Panc1 (cell line): ENCODE measurements around the gene CAVIN3. TPM values are rescaled to one million over a fixed set of nuclear protein-coding genes. Genes with fewer than 3 reads are reported as not detected.

Experiments used
- ATAC-seq: fragments of 200-7000 bp; cut with Tn5 transposase; 2 replicates; pipeline ENCODE4 v1.9.1; 2020; ENCODE audit warnings: mild to moderate bottlenecking, moderate library complexity
- BruUV-seq: library from RNA; stranded (reverse); fragments of 400-500 nt; replicated peaks from 2 replicates; lab custom pipeline; 2021; lab: Mats Ljungman, UMichigan
- CTCF ChIA-PET: fragments of 300-600 bp; sonication (Branson Sonifier 250); formaldehyde crosslinking; loops from one replicate; lab custom pipeline; 2022; ENCODE audit warnings: antibody characterized with exemption; lab: Charles Lee
- POLR2A ChIA-PET: fragments of 300-600 bp; sonication (Branson Sonifier 250); formaldehyde crosslinking; loops from one replicate; lab custom pipeline; 2022; ENCODE audit warnings: antibody characterized with exemption; lab: Charles Lee
- DNase-seq: peaks from one replicate; pipeline ENCODE4 v3.0.0-alpha.2; 2010; ENCODE audit warnings: low read depth, low spot score
- H3K27ac ChIP-seq: 2 replicates; pipeline ENCODE4 v1.5.1; 2011; ENCODE audit warnings: mild to moderate bottlenecking, low read length, inconsistent platforms
- H3K27me3 ChIP-seq: fragments of 200-500 bp; sonication (Bioruptor generic); 2 replicates; pipeline ENCODE4 v1.6.0; 2014; ENCODE audit warnings: low read length, inconsistent platforms; ENCODE audit not compliant: control insufficient read depth, insufficient read depth
- H3K36me3 ChIP-seq: fragments of 200-500 bp; sonication (Bioruptor generic); 2 replicates; pipeline ENCODE4 v1.5.1; 2014; ENCODE audit warnings: inconsistent platforms, mild to moderate bottlenecking, low read length, moderate library complexity; ENCODE audit not compliant: control insufficient read depth, insufficient read depth
- H3K4me1 ChIP-seq: 2 replicates; pipeline ENCODE4 v1.5.1; 2011; ENCODE audit warnings: inconsistent platforms, mild to moderate bottlenecking, low read length, moderate library complexity; ENCODE audit not compliant: control insufficient read depth, insufficient read depth
- H3K4me3 ChIP-seq, 2 experiments: 2 replicates each; pipeline ENCODE4 v1.5.1; 2011 to 2012; ENCODE audit warnings: low read depth in 2 of 2, low read length in 2 of 2, mild to moderate bottlenecking in 2 of 2, inconsistent platforms in 1 of 2, moderate library complexity in 1 of 2
- H3K9me3 ChIP-seq: fragments of 200-500 bp; sonication (Bioruptor generic); 2 replicates; pipeline ENCODE4 v1.5.1; 2014; ENCODE audit warnings: low read depth, mild to moderate bottlenecking, inconsistent platforms, low read length, moderate library complexity; ENCODE audit not compliant: control insufficient read depth, insufficient read depth
- POLR2AphosphoS5 ChIP-seq: IDR thresholded peaks from 2 replicates; pipeline ENCODE4 v1.6.1; 2012; ENCODE audit warnings: mild to moderate bottlenecking, low read depth, low read length, moderate library complexity
- SIN3A ChIP-seq: IDR thresholded peaks from 2 replicates; pipeline ENCODE4 v1.6.1; 2012; ENCODE audit warnings: low read depth, mild to moderate bottlenecking, low read length, moderate library complexity, borderline replicate concordance; ENCODE audit not compliant: insufficient read depth
- TCF7L2 ChIP-seq: IDR thresholded peaks from 2 replicates; pipeline ENCODE4 v1.6.1; 2011; ENCODE audit warnings: mild to moderate bottlenecking, low read depth, low read length, inconsistent platforms
- in situ Hi-C: cut with HindIII; loops from 2 replicates; pipeline ENCODE4 v1.10.0; 2016; ENCODE audit warnings: low sequenced_read_pairs, low pct_unique_long_range_greater_than_20kb
- intact Hi-C: fragments of 100-400 bp; cut with micrococcal nuclease; formaldehyde crosslinking; loops from one replicate; pipeline ENCODE4 v1.10.0; 2022; ENCODE audit not compliant: unreplicated experiment
- total RNA-seq: library from RNA; stranded (reverse); gene quantifications from one replicate; pipeline ENCODE4 v1.2.1, GENCODE V29; 2021; ENCODE audit not compliant: unreplicated experiment
- TF ChIP-seq, protein P1 (sequence below): fragments of 450-650 bp; IDR thresholded peaks from 2 replicates; pipeline ENCODE4 v1.5.1; 2017; ENCODE audit warnings: mild to moderate bottlenecking
- TF ChIP-seq, protein P2 (sequence below), 2 experiments: IDR thresholded peaks; 2 replicates each; pipeline ENCODE4 v1.6.1; 2011 to 2012; ENCODE audit warnings: low read depth in 2 of 2, control low read depth in 1 of 2, low read length in 1 of 2, mild to moderate bottlenecking in 1 of 2, moderate library complexity in 1 of 2; ENCODE audit not compliant: insufficient read depth in 1 of 2

Gene CAVIN3
- total RNA-seq, 1 experiment from 2014 or later, result 31.1 TPM

DNA sequence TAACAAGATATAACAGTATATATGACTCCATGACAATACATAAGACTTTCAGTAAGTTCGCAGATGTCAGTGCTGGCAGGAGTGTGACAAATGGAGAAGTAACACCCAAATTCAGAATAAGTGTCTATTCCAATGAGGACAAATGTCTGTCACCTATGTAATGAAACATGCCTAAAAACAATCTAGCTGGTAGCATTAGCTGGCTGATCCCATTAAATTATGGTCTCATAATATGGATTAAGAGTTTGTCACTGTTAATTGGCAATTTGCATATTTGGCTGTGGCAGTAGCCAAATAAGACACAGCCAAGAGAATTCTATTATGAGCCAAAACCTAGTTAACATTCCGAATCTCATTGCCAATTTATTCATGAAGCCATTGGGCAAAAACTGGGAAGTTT, 30.2 kb upstream of the CAVIN3 start:
- ATAC-seq (no peak), DNase-seq (no peak)
- no peak overlapping the region for H3K27ac ChIP-seq
- H3K4me1 ChIP-seq, result no peaks in the 10 kb centered on the region
- no peaks in the 10 kb centered on the region for H3K36me3 ChIP-seq
- no peaks in the 10 kb centered on the region for H3K9me3 ChIP-seq
- in situ Hi-C loops (no loop called here), intact Hi-C loops (loop anchor here (5.0 kb wide), 1 partner anchor 53 kb away; no protein-coding TSS in a partner anchor)
- TF ChIP-seq, protein P1, sequence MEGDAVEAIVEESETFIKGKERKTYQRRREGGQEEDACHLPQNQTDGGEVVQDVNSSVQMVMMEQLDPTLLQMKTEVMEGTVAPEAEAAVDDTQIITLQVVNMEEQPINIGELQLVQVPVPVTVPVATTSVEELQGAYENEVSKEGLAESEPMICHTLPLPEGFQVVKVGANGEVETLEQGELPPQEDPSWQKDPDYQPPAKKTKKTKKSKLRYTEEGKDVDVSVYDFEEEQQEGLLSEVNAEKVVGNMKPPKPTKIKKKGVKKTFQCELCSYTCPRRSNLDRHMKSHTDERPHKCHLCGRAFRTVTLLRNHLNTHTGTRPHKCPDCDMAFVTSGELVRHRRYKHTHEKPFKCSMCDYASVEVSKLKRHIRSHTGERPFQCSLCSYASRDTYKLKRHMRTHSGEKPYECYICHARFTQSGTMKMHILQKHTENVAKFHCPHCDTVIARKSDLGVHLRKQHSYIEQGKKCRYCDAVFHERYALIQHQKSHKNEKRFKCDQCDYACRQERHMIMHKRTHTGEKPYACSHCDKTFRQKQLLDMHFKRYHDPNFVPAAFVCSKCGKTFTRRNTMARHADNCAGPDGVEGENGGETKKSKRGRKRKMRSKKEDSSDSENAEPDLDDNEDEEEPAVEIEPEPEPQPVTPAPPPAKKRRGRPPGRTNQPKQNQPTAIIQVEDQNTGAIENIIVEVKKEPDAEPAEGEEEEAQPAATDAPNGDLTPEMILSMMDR, result no peak
- no peak for TF ChIP-seq SIN3A
- ChIA-PET CTCF (interaction anchor here (1.6 to 4.5 kb wide), 2 partner anchors 13 to 99 kb away, joined by 6 to 31 read pairs; no protein-coding TSS in a partner anchor), POLR2A (no interaction called here)
- H3K4me3 ChIP-seq, result no peak overlapping the region
- H3K27me3 ChIP-seq, result no peaks in the 10 kb centered on the region
- no TSS peak for BruUV-seq

DNA sequence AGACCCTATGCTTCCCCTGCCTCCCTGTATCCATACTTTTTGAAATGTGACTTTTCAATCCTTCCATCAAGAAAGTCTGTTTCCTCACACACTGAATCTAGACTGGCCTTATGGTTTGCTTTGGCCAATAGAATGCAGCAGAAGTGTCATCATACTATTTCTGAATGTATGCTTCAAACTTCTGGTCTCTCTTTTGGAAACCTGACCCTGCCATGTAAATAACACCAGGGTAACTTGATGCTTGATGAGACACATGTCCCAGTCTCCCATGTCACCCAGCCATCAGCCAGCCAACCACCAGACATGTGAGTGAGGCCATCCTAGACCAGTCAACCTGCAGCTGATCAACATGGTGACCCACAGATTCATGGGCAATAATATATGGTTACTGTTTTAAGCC, 29.7 kb upstream of the CAVIN3 start:
- POLR2A ChIA-PET, result no interaction called here
- Histone ChIP-seq H3K27me3 (no peaks in the 10 kb centered on the region), H3K27ac (no peak overlapping the region), H3K4me3 (no peak overlapping the region), H3K9me3 (no peaks in the 10 kb centered on the region), H3K36me3 (no peaks in the 10 kb centered on the region), H3K4me1 (no peaks in the 10 kb centered on the region)
- ATAC-seq (no peak), DNase-seq (no peak)
- CTCF ChIA-PET, result interaction anchor here (0.7 to 1.6 kb wide), 2 partner anchors 13 to 384 kb away, joined by 6 to 9 read pairs; no protein-coding TSS in a partner anchor
- no peak for TF ChIP-seq TCF7L2
- no peak for TF ChIP-seq SIN3A
- TF ChIP-seq, protein P1, result no peak
- TF ChIP-seq, protein P2, sequence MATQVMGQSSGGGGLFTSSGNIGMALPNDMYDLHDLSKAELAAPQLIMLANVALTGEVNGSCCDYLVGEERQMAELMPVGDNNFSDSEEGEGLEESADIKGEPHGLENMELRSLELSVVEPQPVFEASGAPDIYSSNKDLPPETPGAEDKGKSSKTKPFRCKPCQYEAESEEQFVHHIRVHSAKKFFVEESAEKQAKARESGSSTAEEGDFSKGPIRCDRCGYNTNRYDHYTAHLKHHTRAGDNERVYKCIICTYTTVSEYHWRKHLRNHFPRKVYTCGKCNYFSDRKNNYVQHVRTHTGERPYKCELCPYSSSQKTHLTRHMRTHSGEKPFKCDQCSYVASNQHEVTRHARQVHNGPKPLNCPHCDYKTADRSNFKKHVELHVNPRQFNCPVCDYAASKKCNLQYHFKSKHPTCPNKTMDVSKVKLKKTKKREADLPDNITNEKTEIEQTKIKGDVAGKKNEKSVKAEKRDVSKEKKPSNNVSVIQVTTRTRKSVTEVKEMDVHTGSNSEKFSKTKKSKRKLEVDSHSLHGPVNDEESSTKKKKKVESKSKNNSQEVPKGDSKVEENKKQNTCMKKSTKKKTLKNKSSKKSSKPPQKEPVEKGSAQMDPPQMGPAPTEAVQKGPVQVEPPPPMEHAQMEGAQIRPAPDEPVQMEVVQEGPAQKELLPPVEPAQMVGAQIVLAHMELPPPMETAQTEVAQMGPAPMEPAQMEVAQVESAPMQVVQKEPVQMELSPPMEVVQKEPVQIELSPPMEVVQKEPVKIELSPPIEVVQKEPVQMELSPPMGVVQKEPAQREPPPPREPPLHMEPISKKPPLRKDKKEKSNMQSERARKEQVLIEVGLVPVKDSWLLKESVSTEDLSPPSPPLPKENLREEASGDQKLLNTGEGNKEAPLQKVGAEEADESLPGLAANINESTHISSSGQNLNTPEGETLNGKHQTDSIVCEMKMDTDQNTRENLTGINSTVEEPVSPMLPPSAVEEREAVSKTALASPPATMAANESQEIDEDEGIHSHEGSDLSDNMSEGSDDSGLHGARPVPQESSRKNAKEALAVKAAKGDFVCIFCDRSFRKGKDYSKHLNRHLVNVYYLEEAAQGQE (IDR thresholded peaks at IDR 0.05; ENCODE audit: insufficient read depth in 1 of 2, low read depth in 2 of 2, low read length in 1 of 2), result no peak
- TF ChIP-seq POLR2AphosphoS5, result no peak
- intact Hi-C loops (loop anchor here (5.0 kb wide), 1 partner anchor 53 kb away; no protein-coding TSS in a partner anchor), in situ Hi-C loops (no loop called here)
- BruUV-seq, result no TSS peak
